Mucosa of stomach (tissue), 1 donor: Measurements from ENCODE around the gene NAAA.
"Not testable (repeated sequence)": the region's sequence is repeated elsewhere in the genome, so short reads cannot be mapped to it uniquely, and the experiment has no call there.

Source experiments
- H3K27me3 ChIP-seq: one replicate; pipeline ENCODE4 v1.7.0; 2013; ENCODE audit warnings: mild to moderate bottlenecking, low read length; ENCODE audit not compliant: control insufficient read depth, insufficient read depth
- H3K36me3 ChIP-seq: one replicate; pipeline ENCODE4 v1.7.0; 2013; ENCODE audit warnings: low read length; ENCODE audit not compliant: control insufficient read depth, insufficient read depth
- H3K4me1 ChIP-seq: one replicate; pipeline ENCODE4 v1.7.0; 2013; ENCODE audit warnings: mild to moderate bottlenecking, low read length; ENCODE audit not compliant: control insufficient read depth, insufficient read depth
- H3K4me3 ChIP-seq: one replicate; pipeline ENCODE4 v1.7.0; 2013; ENCODE audit warnings: low read length
- H3K9ac ChIP-seq: one replicate; pipeline ENCODE4 v1.7.0; 2013; ENCODE audit warnings: mild to moderate bottlenecking, low read length, moderate library complexity
- H3K9me3 ChIP-seq: one replicate; pipeline ENCODE4 v1.7.0; 2013; ENCODE audit warnings: mild to moderate bottlenecking, low read length, moderate library complexity; ENCODE audit not compliant: control insufficient read depth
- donor health status: Pancreatic carcinoma.

The NAAA gene

GRCh38 chr4:75950213-75950815, 9.5 kb upstream of the NAAA start:
- Histone ChIP-seq H3K4me1 (no peaks in the 10 kb centered on the region), H3K9ac (no peak overlapping the region), H3K36me3 (no peaks in the 10 kb centered on the region), H3K27me3 (no peaks in the 10 kb centered on the region), H3K4me3 (no peak overlapping the region), H3K9me3 (no peaks in the 10 kb centered on the region)

DNA sequence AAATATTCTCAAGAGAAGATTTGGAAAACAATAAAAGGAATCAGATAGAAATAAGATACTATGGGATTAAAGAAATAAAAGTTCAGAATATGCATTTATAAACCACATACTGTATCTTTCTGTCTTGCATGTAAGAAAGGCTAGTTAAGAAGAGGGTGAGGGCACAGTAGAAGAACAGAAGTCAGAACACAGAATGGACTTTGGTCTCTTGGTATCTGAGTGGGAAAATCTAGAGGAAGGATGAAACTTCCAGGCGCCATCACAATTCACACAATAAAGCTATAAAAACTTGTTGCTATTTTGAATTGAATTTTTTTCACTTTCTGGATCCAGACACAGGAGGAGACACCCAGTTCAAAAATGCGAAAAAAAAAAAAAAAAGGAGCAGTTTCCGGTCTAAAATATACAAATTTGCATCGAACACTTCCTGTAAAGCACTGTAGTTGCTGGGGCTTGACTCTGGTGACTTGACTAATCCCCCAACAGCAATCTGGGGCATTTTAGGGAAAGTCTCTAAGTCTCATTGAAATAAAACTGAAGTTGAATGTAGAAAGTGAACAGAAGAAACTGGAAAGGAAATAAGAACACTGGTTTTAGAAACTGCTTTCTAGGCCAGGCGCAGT, 8.1 kb upstream of the NAAA start:
- Histone ChIP-seq H3K27me3 (no peaks in the 10 kb centered on the region), H3K4me1 (no peaks in the 10 kb centered on the region), H3K36me3 (no peaks in the 10 kb centered on the region)

GRCh38 chr4:75939890-75940691, 722 bp downstream of the NAAA start:
- no peaks in the 10 kb centered on the region for H3K27me3 ChIP-seq
- peak overlapping the region; percentile 63 for H3K4me3 ChIP-seq
- peak overlapping the region; percentile 74 for H3K9ac ChIP-seq
- H3K4me1 ChIP-seq, result peaks cover 6% of the 10 kb centered on the region
- H3K9me3 ChIP-seq, result no peaks in the 10 kb centered on the region
- no peaks in the 10 kb centered on the region for H3K36me3 ChIP-seq

More for the DNA sequence above, 8.1 kb upstream of the NAAA start:
- H3K9ac ChIP-seq, result no peak overlapping the region
- no peaks in the 10 kb centered on the region for H3K9me3 ChIP-seq
- no peak overlapping the region for H3K4me3 ChIP-seq

DNA sequence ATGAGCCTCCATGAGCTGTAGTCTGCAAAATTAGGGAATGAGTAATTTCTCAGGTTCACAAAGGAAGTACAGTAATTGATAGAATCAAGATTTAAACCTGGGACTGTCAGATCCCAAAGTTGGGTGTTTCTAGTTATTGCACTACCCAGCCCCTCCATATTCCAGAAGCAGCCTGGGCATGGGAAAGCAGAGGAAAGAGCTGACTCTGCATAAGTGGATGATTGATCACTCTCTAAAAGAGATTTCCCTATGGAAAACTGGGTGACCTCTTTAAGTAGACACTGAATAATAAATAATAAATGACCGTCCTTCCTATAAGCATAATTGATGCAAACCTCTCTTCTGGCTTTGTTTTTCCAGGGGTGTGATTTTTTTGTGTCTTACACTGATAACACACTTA, 5.2 kb downstream of the NAAA start:
- H3K4me1 ChIP-seq, result peaks cover 6% of the 10 kb centered on the region
- H3K4me3 ChIP-seq, result no peak overlapping the region
- H3K36me3 ChIP-seq, result no peaks in the 10 kb centered on the region
- H3K27me3 ChIP-seq, result no peaks in the 10 kb centered on the region
- no peaks in the 10 kb centered on the region for H3K9me3 ChIP-seq
- H3K9ac ChIP-seq, result no peak overlapping the region

- Histone ChIP-seq H3K9ac (no peak overlapping the region), H3K9me3 (no peaks in the 10 kb centered on the region), H3K4me1 (no peaks in the 10 kb centered on the region), H3K4me3 (no peak overlapping the region), H3K36me3 (no peaks in the 10 kb centered on the region), H3K27me3 (no peaks in the 10 kb centered on the region)
Observed at GRCh38 chr4:75930152-75930551, 10.7 kb downstream of the NAAA start.

GRCh38 chr4:75924916-75925315, 15.9 kb downstream of the NAAA start:
- not testable (repeated sequence) for H3K27me3 ChIP-seq, H3K9me3 ChIP-seq, H3K36me3 ChIP-seq, H3K9ac ChIP-seq, H3K4me3 ChIP-seq, H3K4me1 ChIP-seq

DNA sequence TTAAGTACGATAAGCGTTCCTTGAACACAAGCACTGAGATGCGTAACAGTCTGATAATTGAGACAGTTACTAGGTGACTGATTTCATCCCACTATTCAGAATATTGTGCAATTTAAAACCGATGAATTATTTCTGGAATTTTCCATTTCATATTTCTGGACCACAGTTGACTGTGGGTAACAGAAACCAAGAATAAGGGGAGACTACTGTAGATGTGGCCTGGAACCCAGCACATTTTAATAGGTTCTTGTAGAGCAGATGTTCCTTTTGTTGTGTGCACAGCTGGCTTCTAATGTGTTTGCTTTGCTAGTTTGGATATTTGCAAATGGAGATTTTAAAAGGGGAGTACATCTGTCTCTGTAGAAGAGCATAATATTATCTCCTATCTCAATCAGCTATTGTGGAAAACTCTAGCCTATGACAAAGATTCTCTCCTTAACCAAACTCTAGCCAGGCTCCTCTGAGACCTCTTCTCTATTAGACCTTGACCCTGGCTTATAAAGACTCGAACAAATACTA, 16.4 kb downstream of the NAAA start:
- Histone ChIP-seq H3K9me3 (no peaks in the 10 kb centered on the region), H3K4me1 (no peaks in the 10 kb centered on the region), H3K27me3 (no peaks in the 10 kb centered on the region), H3K9ac (no peak overlapping the region), H3K36me3 (no peaks in the 10 kb centered on the region), H3K4me3 (no peak overlapping the region)

DNA sequence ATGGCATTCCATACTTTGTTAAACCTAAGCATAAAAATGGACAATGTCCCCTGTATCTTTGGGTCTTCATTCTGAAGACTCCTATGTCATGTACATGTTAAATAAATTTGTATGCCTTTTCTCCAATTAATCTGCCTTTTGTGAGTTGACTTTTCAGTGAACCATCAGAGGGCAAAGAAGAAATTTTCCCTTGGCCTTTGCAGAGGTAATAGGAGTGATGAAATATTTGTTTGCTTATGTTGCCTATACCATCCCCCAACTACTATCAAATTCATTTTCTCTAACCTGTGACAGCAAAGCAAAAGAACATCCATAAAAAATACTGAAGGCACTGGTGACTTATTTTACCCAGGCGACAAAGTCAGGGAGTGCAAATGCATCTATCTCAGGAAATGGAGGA, 18.2 kb downstream of the NAAA start:
- no peak overlapping the region for H3K4me3 ChIP-seq
- H3K9me3 ChIP-seq, result no peaks in the 10 kb centered on the region
- H3K36me3 ChIP-seq, result no peaks in the 10 kb centered on the region
- H3K4me1 ChIP-seq, result no peaks in the 10 kb centered on the region
- H3K27me3 ChIP-seq, result no peaks in the 10 kb centered on the region
- H3K9ac ChIP-seq, result no peak overlapping the region

GRCh38 chr4:75921910-75922309, 18.9 kb downstream of the NAAA start:
- H3K36me3 ChIP-seq, result no peaks in the 10 kb centered on the region
- no peak overlapping the region for H3K9ac ChIP-seq
- no peaks in the 10 kb centered on the region for H3K27me3 ChIP-seq
- H3K4me3 ChIP-seq, result no peak overlapping the region
- no peaks in the 10 kb centered on the region for H3K9me3 ChIP-seq
- H3K4me1 ChIP-seq, result no peaks in the 10 kb centered on the region

- Histone ChIP-seq H3K9ac (no peak overlapping the region), H3K9me3 (no peaks in the 10 kb centered on the region), H3K27me3 (no peaks in the 10 kb centered on the region), H3K4me1 (peaks cover 3% of the 10 kb centered on the region), H3K36me3 (no peaks in the 10 kb centered on the region), H3K4me3 (no peak overlapping the region)
Observed at GRCh38 chr4:75920327-75920726, 20.5 kb downstream of the NAAA start.

DNA sequence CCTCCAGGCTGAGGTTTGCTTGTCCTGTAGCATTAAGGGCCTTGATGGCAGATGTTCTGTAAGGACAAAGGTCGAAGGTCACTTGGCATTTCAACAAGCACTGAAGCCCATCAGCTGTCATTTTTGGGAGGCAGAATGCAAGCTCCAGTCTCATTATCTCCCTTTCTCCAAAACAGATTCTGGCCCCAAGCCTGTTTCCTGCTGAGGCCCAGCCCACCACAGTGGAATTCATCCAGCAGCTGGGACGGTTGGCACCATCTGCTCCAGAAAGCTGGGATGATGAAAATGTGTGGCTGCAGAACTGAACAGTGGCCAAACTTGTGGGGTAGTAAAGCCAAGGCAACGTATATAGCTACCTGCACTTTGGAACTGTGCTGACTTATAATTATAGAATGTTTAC, 20.9 kb downstream of the NAAA start:
- H3K9me3 ChIP-seq, result no peaks in the 10 kb centered on the region
- H3K36me3 ChIP-seq, result no peaks in the 10 kb centered on the region
- H3K4me3 ChIP-seq, result no peak overlapping the region
- H3K9ac ChIP-seq, result no peak overlapping the region
- H3K4me1 ChIP-seq, result peaks cover 3% of the 10 kb centered on the region
- H3K27me3 ChIP-seq, result no peaks in the 10 kb centered on the region

DNA sequence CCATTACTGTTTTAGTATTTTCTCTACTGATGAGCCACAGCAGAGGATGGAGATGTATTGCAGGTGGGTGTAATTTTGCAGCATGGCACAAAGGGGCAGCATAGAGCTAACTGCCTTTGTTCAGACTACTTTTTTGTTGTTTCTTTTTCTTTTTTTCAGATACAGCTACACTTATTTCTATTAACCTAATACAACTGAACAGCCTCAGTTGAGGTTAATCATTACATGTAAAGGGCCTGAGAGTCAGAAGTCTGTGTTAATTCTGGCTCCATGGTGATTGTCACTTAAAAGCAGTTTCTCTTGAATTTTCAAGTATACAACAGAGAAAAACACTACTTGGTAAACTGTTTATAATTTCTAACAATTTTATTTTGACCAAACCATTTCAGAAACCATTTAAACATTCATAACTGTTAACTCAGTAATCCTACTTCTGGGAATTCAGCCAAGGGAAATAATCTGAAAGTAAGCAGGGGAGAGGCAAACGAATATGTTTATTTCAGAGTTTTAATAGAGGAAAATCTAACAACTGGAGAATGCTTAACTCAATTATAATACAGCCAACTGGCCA, 24.6 kb downstream of the NAAA start:
- no peaks in the 10 kb centered on the region for H3K36me3 ChIP-seq
- no peak overlapping the region for H3K4me3 ChIP-seq
- no peak overlapping the region for H3K9ac ChIP-seq
- peaks cover 3% of the 10 kb centered on the region for H3K4me1 ChIP-seq
- H3K9me3 ChIP-seq, result no peaks in the 10 kb centered on the region
- H3K27me3 ChIP-seq, result no peaks in the 10 kb centered on the region
